Measurements from ENCODE around the gene TMEM245. TPM values are rescaled to one million over a fixed set of nuclear protein-coding genes. Genes with fewer than 3 reads are reported as not detected.
A peak's percentile ranks its signal among the peaks of the same experiment; 100 is the strongest.

TMEM245 gene
- total RNA-seq, 1 experiment from 2014 or later: 52.2 TPM

GRCh38 chr9:109016132-109016531 lies 103.6 kb downstream of the TMEM245 start:
- no peak for TF ChIP-seq CTCF (IDR thresholded peaks at IDR 0.05; ENCODE audit: unreplicated experiment)
- H3K27ac Mint-ChIP-seq (ENCODE audit: unreplicated experiment): no peak overlapping the region
- no peak for DNase-seq
- intact Hi-C loops (cut with micrococcal nuclease; ENCODE audit: unreplicated experiment): loop anchor here (10.0 kb wide), 1 partner anchor 61 kb away; no protein-coding TSS in a partner anchor
- H3K4me3 Mint-ChIP-seq (ENCODE audit: low read depth, unreplicated experiment): no peak overlapping the region
- H3K4me1 Mint-ChIP-seq (ENCODE audit: low read depth, unreplicated experiment): peaks cover 21% of the 10 kb centered on the region
- peaks cover 21% of the 10 kb centered on the region for H3K36me3 Mint-ChIP-seq (ENCODE audit: insufficient read depth, unreplicated experiment)
- H3K27me3 Mint-ChIP-seq (ENCODE audit: unreplicated experiment): no peaks in the 10 kb centered on the region
- CTCF ChIA-PET: no interaction called here
- BruUV-seq (replicated peaks): no TSS peak
- no peaks in the 10 kb centered on the region for H3K9me3 Mint-ChIP-seq (ENCODE audit: low read depth, unreplicated experiment)

DNA sequence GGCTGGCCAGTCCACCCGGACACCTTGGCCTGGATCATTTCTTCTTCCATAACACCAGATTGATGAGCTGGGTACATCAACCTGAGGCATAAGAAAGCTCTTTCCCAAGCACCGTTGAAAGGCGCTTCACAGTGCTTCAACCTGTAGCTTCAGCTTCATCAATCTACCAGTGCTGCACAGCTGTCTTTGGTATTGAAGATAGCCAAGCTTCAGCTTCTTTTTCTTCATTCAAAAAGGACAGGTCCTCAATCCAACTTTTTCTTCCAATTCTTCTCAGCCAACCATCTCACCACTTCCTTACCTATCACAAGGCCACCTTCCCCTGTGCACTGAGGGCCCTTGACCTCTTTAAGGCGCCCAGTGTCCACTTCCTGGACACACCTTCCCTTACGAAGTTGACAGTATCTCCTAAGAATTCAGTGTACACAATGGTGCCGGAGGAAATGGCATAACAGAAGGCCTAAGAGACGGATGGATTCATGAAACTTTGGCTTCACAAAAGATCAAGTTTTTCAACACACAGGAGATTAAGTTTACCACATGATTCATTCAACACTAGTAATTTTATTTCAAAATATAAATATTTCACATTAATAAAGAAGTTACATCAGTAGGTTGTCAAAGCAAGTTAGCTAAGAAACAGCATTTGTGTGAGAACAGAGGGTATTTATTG lies 105.0 kb downstream of the TMEM245 start:
- H3K36me3 Mint-ChIP-seq (ENCODE audit: insufficient read depth, unreplicated experiment): peaks cover 21% of the 10 kb centered on the region
- no TSS peak for BruUV-seq (replicated peaks)
- no peak for DNase-seq
- H3K4me3 Mint-ChIP-seq (ENCODE audit: low read depth, unreplicated experiment): peak overlapping the region; percentile 6
- H3K9me3 Mint-ChIP-seq (ENCODE audit: low read depth, unreplicated experiment): no peaks in the 10 kb centered on the region
- TF ChIP-seq CTCF (IDR thresholded peaks at IDR 0.05; ENCODE audit: unreplicated experiment): no peak
- CTCF ChIA-PET: interaction anchor here (0.6 kb wide), 1 partner anchor 465 kb away, joined by 3 read pairs; no protein-coding TSS in a partner anchor
- peaks cover 25% of the 10 kb centered on the region for H3K4me1 Mint-ChIP-seq (ENCODE audit: low read depth, unreplicated experiment)
- H3K27ac Mint-ChIP-seq (ENCODE audit: unreplicated experiment): peak overlapping the region; percentile 42
- no peaks in the 10 kb centered on the region for H3K27me3 Mint-ChIP-seq (ENCODE audit: unreplicated experiment)
- intact Hi-C loops (cut with micrococcal nuclease; ENCODE audit: unreplicated experiment): loop anchor here (10.0 kb wide), 1 partner anchor 60 kb away; no protein-coding TSS in a partner anchor

DNA sequence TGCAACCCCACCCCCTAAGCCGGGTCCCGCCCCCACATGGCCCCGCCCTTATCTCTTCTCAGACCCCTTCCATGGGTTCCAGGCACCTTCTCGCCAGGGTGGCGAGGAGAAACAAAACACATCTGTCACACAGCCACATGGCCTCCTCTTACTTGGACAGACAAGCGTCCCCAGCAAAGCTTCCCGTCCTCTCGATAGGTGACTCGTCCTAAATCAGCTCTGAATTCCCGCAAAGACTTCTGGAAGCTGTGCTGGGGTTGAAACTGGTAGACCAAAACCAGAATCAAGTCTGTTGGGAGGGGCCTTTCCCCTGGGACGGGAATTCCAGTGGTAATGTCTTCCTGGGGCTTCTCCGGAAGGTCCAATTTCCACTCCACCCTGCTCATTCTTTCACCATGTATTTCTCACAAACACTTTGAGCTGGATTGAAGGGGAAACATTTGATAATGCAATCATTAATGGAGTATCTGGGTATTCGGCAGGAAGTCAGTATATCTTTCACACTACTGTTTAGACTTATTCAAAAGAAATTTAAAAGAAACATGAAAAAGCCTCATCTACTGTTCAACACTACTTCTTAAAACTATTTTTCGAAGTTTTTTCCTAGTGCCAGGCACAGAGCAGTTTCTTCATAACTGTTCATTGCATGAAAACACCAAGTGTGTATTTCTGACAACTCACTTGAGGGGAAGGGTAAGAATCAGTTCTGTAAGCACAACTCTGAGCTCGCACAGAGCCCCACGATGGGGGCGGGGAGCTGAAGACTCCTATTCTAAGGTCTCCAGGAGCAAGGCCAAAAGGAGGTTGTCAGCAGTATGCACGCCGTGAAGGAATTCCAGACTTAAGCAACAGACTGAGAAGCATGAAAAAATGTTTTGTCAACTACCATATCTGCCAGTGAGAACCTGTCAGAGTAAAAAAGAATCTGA lies 105.8 kb downstream of the TMEM245 start:
- peaks cover 16% of the 10 kb centered on the region for H3K36me3 Mint-ChIP-seq (ENCODE audit: insufficient read depth, unreplicated experiment)
- H3K27ac Mint-ChIP-seq (ENCODE audit: unreplicated experiment): peak overlapping the region; percentile 69
- H3K4me3 Mint-ChIP-seq (ENCODE audit: low read depth, unreplicated experiment): peak overlapping the region; percentile 84
- BruUV-seq (replicated peaks): no TSS peak
- TF ChIP-seq CTCF (IDR thresholded peaks at IDR 0.05; ENCODE audit: unreplicated experiment): no peak
- no peaks in the 10 kb centered on the region for H3K9me3 Mint-ChIP-seq (ENCODE audit: low read depth, unreplicated experiment)
- intact Hi-C loops (cut with micrococcal nuclease; ENCODE audit: unreplicated experiment): loop anchor here (10.0 kb wide), 1 partner anchor 59 kb away; no protein-coding TSS in a partner anchor
- H3K27me3 Mint-ChIP-seq (ENCODE audit: unreplicated experiment): no peaks in the 10 kb centered on the region
- peaks cover 25% of the 10 kb centered on the region for H3K4me1 Mint-ChIP-seq (ENCODE audit: low read depth, unreplicated experiment)
- CTCF ChIA-PET: interaction anchor here (0.6 kb wide), 2 partner anchors 22 to 464 kb away, joined by 3 to 4 read pairs; no protein-coding TSS in a partner anchor
- DNase-seq: no peak

DNA sequence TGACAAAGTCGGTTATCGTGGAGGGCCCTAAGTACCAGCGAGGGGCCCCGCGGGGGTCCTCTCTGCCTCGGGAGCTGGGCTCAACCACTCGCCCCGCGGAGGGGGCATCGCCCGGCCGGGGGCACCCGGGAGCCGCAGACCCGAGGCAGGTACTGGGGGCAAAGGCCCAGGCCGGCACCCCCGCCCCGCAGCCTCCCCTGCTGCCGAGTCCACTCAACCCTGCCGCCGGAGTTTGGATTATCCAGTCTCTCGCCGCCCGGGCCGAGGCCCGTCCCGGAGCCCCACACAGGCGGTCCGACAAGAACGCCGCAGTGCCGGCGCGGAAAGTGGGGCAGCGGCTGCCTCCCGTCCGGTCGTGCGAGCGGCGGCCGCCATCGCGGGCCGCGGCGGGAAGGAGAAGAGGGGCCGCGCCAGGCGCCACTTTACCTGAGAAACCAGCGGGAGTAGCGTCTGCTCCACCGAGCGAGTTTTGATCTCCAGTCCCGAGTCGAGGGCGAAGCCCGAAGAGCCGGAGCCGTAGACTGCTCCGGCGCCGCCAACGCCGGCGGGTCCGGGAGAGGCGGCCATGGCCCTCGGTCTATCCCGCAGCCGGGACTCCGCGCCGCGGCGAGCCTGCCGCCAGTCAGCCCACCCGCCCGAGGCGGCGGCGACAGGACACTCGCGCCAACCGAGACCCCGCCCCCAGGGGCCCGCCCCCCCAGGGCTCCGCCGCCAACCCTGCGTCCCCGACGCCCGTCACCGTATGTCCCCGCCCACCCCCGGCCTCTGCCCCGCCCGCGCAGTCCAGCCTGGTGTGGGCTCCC lies 106.7 kb downstream of the TMEM245 start, which contains the start of gene CTNNAL1:
TSS of gene CTNNAL1 (minus strand) at position 624 of the 803 bp plus-strand sequence. CDS start at position 567, 57 bp downstream.
- peaks cover 25% of the 10 kb centered on the region for H3K4me1 Mint-ChIP-seq (ENCODE audit: low read depth, unreplicated experiment)
- no TSS peak for BruUV-seq (replicated peaks)
- peak within 1 kb of the TSS; percentile 84 for H3K4me3 Mint-ChIP-seq (ENCODE audit: low read depth, unreplicated experiment)
- peak; percentile 92 for DNase-seq
- peaks cover 16% of the 10 kb centered on the region for H3K36me3 Mint-ChIP-seq (ENCODE audit: insufficient read depth, unreplicated experiment)
- CTCF ChIA-PET: no interaction called here
- no peak for TF ChIP-seq CTCF (IDR thresholded peaks at IDR 0.05; ENCODE audit: unreplicated experiment)
- no peaks in the 10 kb centered on the region for H3K9me3 Mint-ChIP-seq (ENCODE audit: low read depth, unreplicated experiment)
- intact Hi-C loops (cut with micrococcal nuclease; ENCODE audit: unreplicated experiment): loop anchor here (10.0 kb wide), 1 partner anchor 58 kb away; no protein-coding TSS in a partner anchor
- H3K27ac Mint-ChIP-seq (ENCODE audit: unreplicated experiment): peak within 1 kb of the TSS; percentile 88
- no peaks in the 10 kb centered on the region for H3K27me3 Mint-ChIP-seq (ENCODE audit: unreplicated experiment)
